Mesendoderm (in vitro differentiated cells): Measurements from ENCODE around the gene WDR37.

Experiments used
- DNase-seq: peaks from one replicate; pipeline ENCODE4 v3.0.0; 2013
- H2AK5ac ChIP-seq: 2 replicates; pipeline ENCODE4 v1.6.1; 2013; ENCODE audit warnings: low read length, inconsistent platforms
- H2BK120ac ChIP-seq: 2 replicates; pipeline ENCODE4 v1.6.1; 2013; ENCODE audit warnings: low read depth, mild to moderate bottlenecking, low read length, moderate library complexity, mixed read lengths
- H2BK15ac ChIP-seq: replicated peaks from 2 replicates; pipeline ENCODE4 v1.6.1; 2013; ENCODE audit warnings: low read depth, mild to moderate bottlenecking, moderate library complexity
- H2BK5ac ChIP-seq: 2 replicates; pipeline ENCODE4 v1.6.1; 2013; ENCODE audit warnings: low read length, inconsistent platforms
- H3K18ac ChIP-seq: 2 replicates; pipeline ENCODE4 v1.6.1; 2013; ENCODE audit warnings: mild to moderate bottlenecking, low read length, mixed read lengths
- H3K23ac ChIP-seq: one replicate; pipeline ENCODE4 v1.6.1; 2013; ENCODE audit warnings: low read length
- H3K27ac ChIP-seq: 2 replicates; pipeline ENCODE4 v1.5.1; 2013; ENCODE audit warnings: low read depth, mild to moderate bottlenecking, inconsistent platforms, low read length, moderate library complexity
- H3K27me3 ChIP-seq: 2 replicates; pipeline ENCODE4 v1.6.1; 2013; ENCODE audit warnings: low read length, control low read depth, mild to moderate bottlenecking, inconsistent platforms; ENCODE audit not compliant: insufficient read depth, poor library complexity
- H3K36me3 ChIP-seq: 2 replicates; pipeline ENCODE4 v1.6.1; 2013; ENCODE audit warnings: low read length, inconsistent platforms; ENCODE audit not compliant: control insufficient read depth, insufficient read depth
- H3K4ac ChIP-seq: one replicate; pipeline ENCODE4 v1.6.1; 2013; ENCODE audit warnings: low read depth, mild to moderate bottlenecking, low read length, moderate library complexity
- H3K4me1 ChIP-seq: 2 replicates; pipeline ENCODE4 v1.6.1; 2013; ENCODE audit warnings: low read depth, low read length, inconsistent platforms; ENCODE audit not compliant: control insufficient read depth
- H3K4me2 ChIP-seq: 2 replicates; pipeline ENCODE4 v1.6.1; 2013; ENCODE audit warnings: low read length
- H3K4me3 ChIP-seq: 2 replicates; pipeline ENCODE4 v1.5.1; 2013; ENCODE audit warnings: mild to moderate bottlenecking, low read length
- H3K56ac ChIP-seq: one replicate; pipeline ENCODE4 v1.6.1; 2013; ENCODE audit warnings: low read length
- H3K79me1 ChIP-seq: 2 replicates; pipeline ENCODE4 v1.6.1; 2013; ENCODE audit warnings: low read length, inconsistent platforms
- H3K79me2 ChIP-seq: 2 replicates; pipeline ENCODE4 v1.6.1; 2013; ENCODE audit warnings: mild to moderate bottlenecking, low read length; ENCODE audit not compliant: control insufficient read depth, insufficient read depth
- H3K9ac ChIP-seq: 2 replicates; pipeline ENCODE4 v1.6.1; 2013; ENCODE audit warnings: low read length, inconsistent platforms
- H4K5ac ChIP-seq: one replicate; pipeline ENCODE4 v1.6.1; 2013; ENCODE audit warnings: low read length
- H4K8ac ChIP-seq: one replicate; pipeline ENCODE4 v1.6.1; 2013; ENCODE audit warnings: low read depth, mild to moderate bottlenecking, control low read depth, low read length, moderate library complexity
- WGBS: extraction: QIAGEN DNeasy Blood & Tissue Kit; methylation state at CpG from one replicate; pipeline ENCODE4 v1.1.7; 2013; ENCODE audit warnings: low lambda C conversion rate, missing lambda C conversion rate; ENCODE audit not compliant: insufficient coverage; ENCODE audit errors: extremely low coverage; 5-methylcytosine and 5-hydroxymethylcytosine counted together

The WDR37 gene

GRCh38 chr10:1048349-1048731, 7.8 kb upstream of the WDR37 start:
- no peaks in the 10 kb centered on the region for H3K27me3 ChIP-seq
- peaks cover 58% of the 10 kb centered on the region for H3K79me2 ChIP-seq
- H3K36me3 ChIP-seq: peaks cover 5% of the 10 kb centered on the region
- H3K23ac ChIP-seq: peak overlapping the region; percentile 86
- H3K56ac ChIP-seq: peak overlapping the region; percentile 100
- H3K9ac ChIP-seq: peak overlapping the region; percentile 100
- peak overlapping the region; percentile 89 for H3K4me2 ChIP-seq
- H3K18ac ChIP-seq: peak overlapping the region; percentile 64
- H2BK5ac ChIP-seq: peak overlapping the region; percentile 91
- DNase-seq: no peak
- no peak overlapping the region for H2BK15ac ChIP-seq
- H3K79me1 ChIP-seq: peaks cover 19% of the 10 kb centered on the region
- no peak overlapping the region for H4K5ac ChIP-seq
- peak overlapping the region; percentile 96 for H3K27ac ChIP-seq
- H3K4me1 ChIP-seq: peaks cover 10% of the 10 kb centered on the region
- no peak overlapping the region for H4K8ac ChIP-seq
- no CpG with 5 or more reads among the region's 37 CpGs for WGBS
- H2AK5ac ChIP-seq: peak overlapping the region; percentile 98
- H2BK120ac ChIP-seq: no peak overlapping the region
- H3K4ac ChIP-seq: peak overlapping the region; percentile 74
- H3K4me3 ChIP-seq: peak overlapping the region; percentile 100

- H3K27ac ChIP-seq: peak within 1 kb of the TSS; percentile 98
- no peak within 1 kb of the TSS for H2BK15ac ChIP-seq
- H3K79me2 ChIP-seq: peaks cover 59% of the 10 kb centered on the region
- peak within 1 kb of the TSS; percentile 98 for H2AK5ac ChIP-seq
- H3K79me1 ChIP-seq: peaks cover 18% of the 10 kb centered on the region
- peak within 1 kb of the TSS; percentile 100 for H3K56ac ChIP-seq
- H3K23ac ChIP-seq: peak within 1 kb of the TSS; percentile 86
- DNase-seq: peak; percentile 100
- no peak within 1 kb of the TSS for H4K5ac ChIP-seq
- H3K4me2 ChIP-seq: peak within 1 kb of the TSS; percentile 89
- H3K4me1 ChIP-seq: peaks cover 10% of the 10 kb centered on the region
- H3K4me3 ChIP-seq: peak within 1 kb of the TSS; percentile 100
- peak within 1 kb of the TSS; percentile 93 for H2BK5ac ChIP-seq
- H3K36me3 ChIP-seq: peaks cover 2% of the 10 kb centered on the region
- H3K18ac ChIP-seq: peak within 1 kb of the TSS; percentile 64
- no peaks in the 10 kb centered on the region for H3K27me3 ChIP-seq
- peak within 1 kb of the TSS; percentile 100 for H3K9ac ChIP-seq
- H2BK120ac ChIP-seq: no peak within 1 kb of the TSS
- H3K4ac ChIP-seq: peak within 1 kb of the TSS; percentile 74
- no peak within 1 kb of the TSS for H4K8ac ChIP-seq
- WGBS: no CpG with 5 or more reads among the region's 83 CpGs
These were observed 7.3 kb upstream of the WDR37 start, which contains the start of gene IDI1 for GRCh38 chr10:1048732-1049424. Gene IDI1, minus strand, starts transcription at chr10:1049119. Its CDS starts 116 bp downstream, at chr10:1049003.

GRCh38 chr10:1049425-1049958, 6.7 kb upstream of the WDR37 start:
- DNase-seq: no peak
- Histone ChIP-seq H3K4me2 (peak overlapping the region; percentile 81), H3K36me3 (no peaks in the 10 kb centered on the region)

GRCh38 chr10:1050145-1050544, 6.0 kb upstream of the WDR37 start:
- no peak overlapping the region for H4K8ac ChIP-seq
- H3K9ac ChIP-seq: peak overlapping the region; percentile 83
- no peak overlapping the region for H2BK5ac ChIP-seq
- H2AK5ac ChIP-seq: no peak overlapping the region
- no peak overlapping the region for H3K4ac ChIP-seq
- H4K5ac ChIP-seq: no peak overlapping the region
- no peaks in the 10 kb centered on the region for H3K36me3 ChIP-seq
- no peak overlapping the region for H3K18ac ChIP-seq
- H3K4me2 ChIP-seq: peak overlapping the region; percentile 81
- peak overlapping the region; percentile 62 for H3K56ac ChIP-seq
- no peak overlapping the region for H2BK120ac ChIP-seq
- peak overlapping the region; percentile 76 for H3K4me3 ChIP-seq
- peak; percentile 53 for DNase-seq
- H3K4me1 ChIP-seq: peaks cover 4% of the 10 kb centered on the region
- no peak overlapping the region for H3K27ac ChIP-seq
- H3K79me2 ChIP-seq: peaks cover 57% of the 10 kb centered on the region
- no peaks in the 10 kb centered on the region for H3K27me3 ChIP-seq
- WGBS: 100% methylated on average over 1 of the region's 5 CpGs
- H3K23ac ChIP-seq: no peak overlapping the region
- no peak overlapping the region for H2BK15ac ChIP-seq
- H3K79me1 ChIP-seq: peaks cover 12% of the 10 kb centered on the region

More at GRCh38 chr10:1049425-1049958, 6.7 kb upstream of the WDR37 start:
- WGBS: no CpG with 5 or more reads among the region's 34 CpGs
- H3K4me3 ChIP-seq: peak overlapping the region; percentile 76
- H2BK120ac ChIP-seq: no peak overlapping the region
- no peak overlapping the region for H2BK15ac ChIP-seq
- H3K79me1 ChIP-seq: peaks cover 14% of the 10 kb centered on the region
- no peak overlapping the region for H3K23ac ChIP-seq
- no peaks in the 10 kb centered on the region for H3K27me3 ChIP-seq
- peak overlapping the region; percentile 81 for H3K56ac ChIP-seq
- peaks cover 8% of the 10 kb centered on the region for H3K4me1 ChIP-seq
- H3K79me2 ChIP-seq: peaks cover 57% of the 10 kb centered on the region
- no peak overlapping the region for H2BK5ac ChIP-seq
- H3K27ac ChIP-seq: peak overlapping the region; percentile 89
- H3K18ac ChIP-seq: peak overlapping the region; percentile 8
- H2AK5ac ChIP-seq: no peak overlapping the region
- H3K9ac ChIP-seq: peak overlapping the region; percentile 83
- H4K8ac ChIP-seq: no peak overlapping the region
- no peak overlapping the region for H4K5ac ChIP-seq
- H3K4ac ChIP-seq: peak overlapping the region; percentile 62

- Histone ChIP-seq H2BK120ac (no peak overlapping the region), H3K9ac (peak overlapping the region; percentile 61), H3K56ac (peak overlapping the region; percentile 76), H3K18ac (no peak overlapping the region), H3K4me3 (no peak overlapping the region), H3K27ac (no peak overlapping the region), H3K79me2 (peaks cover 56% of the 10 kb centered on the region), H3K4me1 (peaks cover 4% of the 10 kb centered on the region), H3K4ac (no peak overlapping the region), H2BK15ac (no peak overlapping the region), H3K23ac (no peak overlapping the region), H3K36me3 (no peaks in the 10 kb centered on the region), H2BK5ac (no peak overlapping the region), H3K79me1 (peaks cover 13% of the 10 kb centered on the region), H2AK5ac (no peak overlapping the region), H3K27me3 (no peaks in the 10 kb centered on the region), H3K4me2 (peak overlapping the region; percentile 56), H4K5ac (no peak overlapping the region), H4K8ac (no peak overlapping the region)
- DNase-seq: peak; percentile 73
- no CpG with 5 or more reads among the region's 4 CpGs for WGBS
These were observed 5.6 kb upstream of the WDR37 start for GRCh38 chr10:1050554-1050953.
